EL (cell line): ENCODE results near the gene MALSU1.

Experiments used
- DNase-seq: peaks from one replicate; pipeline ENCODE4 v3.0.0-alpha.2; 2016

The MALSU1 gene

DNA sequence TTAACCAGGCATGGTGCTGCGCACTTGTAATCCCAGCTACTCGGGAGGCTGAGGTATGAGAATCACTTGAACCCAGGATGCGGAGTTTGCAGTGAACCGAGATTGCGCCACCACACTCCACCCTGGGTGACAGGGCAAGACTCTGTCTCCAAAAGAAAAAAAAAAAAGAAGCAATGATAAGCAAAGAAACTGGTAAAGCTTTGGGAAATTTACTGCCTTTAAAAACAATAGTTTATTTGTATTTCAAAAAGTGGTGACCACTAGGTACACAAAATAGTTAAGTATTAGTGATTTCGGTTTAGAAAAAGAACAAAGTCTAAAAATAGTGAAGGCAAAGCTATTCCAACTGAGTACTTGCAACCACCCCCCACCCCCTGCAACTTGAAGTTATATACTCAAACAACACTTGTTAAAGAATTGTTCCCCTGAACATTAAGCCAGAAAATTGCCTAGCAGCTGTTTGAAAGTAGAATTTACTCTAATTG, 37.7 kb downstream of the MALSU1 start:
- no peak for DNase-seq

DNA sequence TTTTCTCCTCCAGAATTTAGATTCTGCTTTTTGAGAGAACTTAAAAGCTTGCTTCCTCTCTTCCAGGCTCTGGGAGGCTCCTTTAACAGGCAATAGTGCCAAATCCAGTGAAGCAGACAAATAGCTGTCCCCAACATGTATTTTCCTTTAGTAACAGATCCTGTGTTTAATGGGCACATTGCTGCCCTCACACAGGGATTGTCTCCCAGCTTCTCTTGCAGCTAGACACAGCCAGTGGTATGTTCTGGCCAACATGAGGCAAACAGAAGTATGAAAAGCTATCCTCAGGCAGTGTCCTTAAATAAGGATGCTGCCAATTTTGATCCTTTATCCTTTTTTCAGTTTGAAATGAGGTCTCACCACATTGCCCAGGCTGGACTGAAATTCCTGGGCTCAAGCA, 38.2 kb downstream of the MALSU1 start:
- DNase-seq, result no peak

GRCh38 chr7:23338439-23338838, 39.3 kb downstream of the MALSU1 start:
- no peak for DNase-seq

- no peak for DNase-seq
Measured at GRCh38 chr7:23338863-23339262, 39.7 kb downstream of the MALSU1 start.

DNA sequence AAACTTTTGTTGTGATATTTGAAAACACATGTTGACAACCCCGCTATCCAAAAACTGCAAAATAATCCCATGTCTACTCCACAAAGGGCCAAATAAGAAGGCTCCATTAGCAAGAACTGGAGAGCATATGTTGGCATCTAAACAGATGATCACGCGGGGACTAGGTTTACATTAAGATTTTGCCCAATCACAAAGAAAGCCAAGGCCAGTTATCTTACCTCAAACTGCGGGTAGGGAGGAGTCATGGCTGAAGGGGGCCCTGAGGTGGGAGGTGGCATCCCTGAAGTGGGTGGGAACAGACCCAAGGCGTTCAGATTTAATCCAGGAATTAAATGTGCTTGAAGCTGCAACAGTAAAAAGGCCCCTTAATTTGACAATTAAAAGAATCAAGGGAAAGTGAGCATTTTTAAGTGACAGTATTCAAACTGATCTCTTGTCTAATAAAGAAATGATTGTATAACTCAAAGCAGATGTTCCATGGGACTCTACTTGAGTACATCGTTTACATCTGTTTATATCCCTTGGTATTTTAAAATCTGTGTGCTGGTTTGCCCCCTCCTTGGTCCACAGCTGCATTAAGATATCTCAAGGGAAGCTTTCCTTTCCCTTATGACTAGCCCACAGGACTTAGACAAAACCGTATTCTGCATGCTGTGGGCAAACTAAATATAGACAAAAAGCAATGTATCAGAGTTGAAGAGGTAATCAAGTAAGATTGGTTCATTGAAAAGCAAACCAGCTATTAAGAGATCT, 42.9 kb downstream of the MALSU1 start:
- DNase-seq, result no peak

DNA sequence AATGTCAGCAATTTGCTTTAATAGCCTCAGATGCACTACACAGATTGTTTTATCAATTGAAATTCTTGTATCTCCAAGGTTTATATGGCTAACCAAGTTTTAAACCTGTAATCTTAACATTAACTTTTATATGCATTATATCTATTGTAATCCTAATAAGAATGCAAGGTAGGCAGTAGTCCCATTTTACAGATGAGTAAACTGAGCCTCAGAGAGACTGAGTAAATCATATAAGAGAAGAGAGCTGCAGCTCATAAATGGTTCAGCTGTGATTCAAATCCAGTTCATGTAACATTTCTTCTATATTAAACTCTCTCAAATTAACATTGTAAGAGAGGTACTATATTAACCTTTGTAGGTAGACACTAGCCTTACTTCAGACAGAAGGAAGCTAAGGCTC, 44.0 kb downstream of the MALSU1 start:
- no peak for DNase-seq

DNA sequence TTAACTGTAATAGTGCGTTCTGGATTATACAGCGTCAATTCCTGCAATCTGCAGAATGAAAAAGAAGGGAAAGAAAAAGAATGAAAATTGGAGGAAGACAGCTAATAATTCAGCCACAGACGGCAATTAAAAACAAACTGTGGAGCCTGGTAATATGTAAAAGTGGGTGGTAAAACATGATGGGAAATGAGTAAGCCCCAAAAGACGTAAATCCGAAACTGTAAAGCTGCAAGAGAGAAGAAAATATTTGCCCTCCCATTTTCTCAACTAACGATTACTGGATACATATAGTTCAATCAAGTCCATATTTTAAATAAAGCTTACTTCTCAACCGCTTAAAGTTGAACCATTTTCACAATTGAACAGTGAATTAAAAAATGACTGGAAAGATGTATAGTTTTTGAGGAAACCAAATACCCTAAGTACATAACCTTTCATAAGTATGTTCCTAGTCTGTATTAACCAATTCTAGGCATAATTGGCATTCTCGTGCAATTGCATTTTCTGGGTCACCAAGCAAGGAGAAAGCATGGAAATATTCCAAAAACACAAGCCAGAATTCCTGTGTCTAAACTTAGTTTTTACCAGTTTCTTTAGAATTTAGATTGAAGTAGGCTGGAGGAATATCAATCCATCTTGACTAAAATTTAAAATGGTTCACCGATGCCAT, 44.8 kb downstream of the MALSU1 start:
- peak; percentile 39 for DNase-seq

DNA sequence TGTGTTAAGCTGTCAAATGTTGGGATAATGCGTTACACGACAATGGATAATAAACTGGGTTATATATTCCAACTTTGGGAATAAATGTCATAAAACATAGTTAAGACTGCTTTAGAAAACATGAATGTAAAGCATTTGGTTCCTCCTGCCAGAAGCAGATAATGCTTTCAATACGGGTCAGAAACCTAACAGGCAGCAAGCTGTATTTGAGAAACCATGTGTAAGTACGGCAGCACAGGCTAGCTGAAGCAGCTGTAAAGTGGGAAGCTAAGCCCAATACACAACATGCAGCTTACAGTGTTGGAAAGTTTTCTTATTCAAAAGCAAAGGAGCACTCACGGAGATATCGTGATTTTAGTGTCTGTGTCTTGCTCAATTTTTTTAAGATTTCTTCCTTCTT, 46.5 kb downstream of the MALSU1 start:
- no peak for DNase-seq

GRCh38 chr7:23346316-23346715, 47.2 kb downstream of the MALSU1 start:
- no peak for DNase-seq

DNA sequence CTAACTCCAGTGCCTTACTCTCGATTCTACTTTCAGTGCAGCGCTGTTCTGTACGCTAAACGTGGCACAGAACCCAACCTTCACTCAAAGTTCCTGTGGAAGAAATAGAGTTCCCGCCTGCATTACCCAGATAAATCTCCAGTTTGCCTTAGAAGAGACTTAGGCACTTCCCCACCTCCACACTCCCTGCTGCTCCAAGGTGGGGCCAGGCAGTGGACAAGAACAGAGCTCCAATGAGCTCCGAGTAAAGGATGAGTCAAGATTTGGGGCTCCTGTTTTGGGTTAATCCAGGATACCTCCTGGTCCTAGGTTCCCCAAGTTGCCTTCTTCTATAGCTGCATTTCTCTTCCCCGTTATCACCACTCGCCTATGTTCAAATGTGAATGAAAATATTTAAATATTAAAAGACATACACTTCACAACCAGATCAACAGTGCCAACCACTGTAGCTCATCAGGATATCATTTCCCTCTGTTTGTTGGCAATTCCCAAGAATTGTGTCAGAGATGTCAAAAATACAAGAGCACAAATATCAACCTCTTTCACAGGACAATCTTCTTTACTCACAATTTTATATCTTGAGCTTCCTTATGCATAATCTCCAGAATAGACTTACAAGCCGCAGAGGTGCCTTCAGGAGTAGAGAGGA, 48.0 kb downstream of the MALSU1 start:
- DNase-seq, result peak; percentile 30

DNA sequence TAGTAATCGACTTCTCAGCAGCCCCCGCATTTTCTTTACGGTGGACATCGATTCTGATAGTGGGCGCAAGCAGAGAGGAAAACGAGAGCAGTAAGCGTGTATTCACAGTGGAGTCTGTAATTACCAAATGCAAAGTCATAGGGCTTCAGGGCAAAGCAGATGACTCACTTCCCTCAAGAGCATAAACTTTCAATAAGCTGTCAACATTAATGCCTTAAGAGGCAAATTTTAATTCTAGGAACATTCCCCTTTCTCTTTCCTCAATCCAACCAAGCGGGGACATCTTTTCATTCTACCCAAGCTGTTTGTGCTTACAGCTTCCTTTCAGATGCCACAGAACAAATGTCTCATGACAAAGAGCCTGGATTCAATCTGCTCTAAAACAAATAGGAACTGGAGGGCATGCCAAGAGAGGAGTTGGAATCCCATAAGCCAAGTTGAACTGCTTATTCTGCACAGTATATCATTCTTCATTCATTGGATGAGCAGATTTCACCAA, 48.6 kb downstream of the MALSU1 start:
- DNase-seq, result peak; percentile 93

DNA sequence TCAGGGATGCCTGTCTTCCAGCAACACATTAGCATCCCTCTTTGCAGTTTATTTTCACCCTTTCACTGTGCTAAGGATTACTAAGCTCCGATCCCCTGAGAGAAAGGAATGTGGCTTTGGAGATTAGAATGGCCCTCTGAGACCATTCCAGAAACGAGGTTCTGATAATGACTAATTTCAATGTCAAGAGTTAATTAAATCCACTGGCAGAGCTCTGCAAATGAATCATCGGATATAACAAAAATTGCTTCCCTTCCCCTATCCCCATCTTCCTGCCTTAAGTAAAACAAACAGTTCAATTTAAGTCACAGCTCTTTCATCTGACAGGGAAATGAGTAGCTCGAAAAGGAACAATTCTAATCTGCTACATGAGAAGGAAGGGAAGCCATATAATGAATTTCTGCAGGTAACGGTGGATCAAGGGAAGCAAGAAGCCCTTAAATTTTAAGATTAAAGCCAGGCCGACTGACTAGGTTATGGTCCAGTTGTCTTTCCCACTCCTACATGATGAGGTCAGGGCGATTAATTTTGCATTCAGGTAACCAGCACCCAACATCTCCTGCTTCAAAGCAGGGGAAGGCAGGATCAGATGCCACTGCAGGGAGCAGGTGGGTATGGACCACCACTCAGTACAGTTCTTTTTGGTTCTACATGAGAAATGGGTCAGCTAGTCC, 50.5 kb downstream of the MALSU1 start:
- DNase-seq, result peak; percentile 93

DNA sequence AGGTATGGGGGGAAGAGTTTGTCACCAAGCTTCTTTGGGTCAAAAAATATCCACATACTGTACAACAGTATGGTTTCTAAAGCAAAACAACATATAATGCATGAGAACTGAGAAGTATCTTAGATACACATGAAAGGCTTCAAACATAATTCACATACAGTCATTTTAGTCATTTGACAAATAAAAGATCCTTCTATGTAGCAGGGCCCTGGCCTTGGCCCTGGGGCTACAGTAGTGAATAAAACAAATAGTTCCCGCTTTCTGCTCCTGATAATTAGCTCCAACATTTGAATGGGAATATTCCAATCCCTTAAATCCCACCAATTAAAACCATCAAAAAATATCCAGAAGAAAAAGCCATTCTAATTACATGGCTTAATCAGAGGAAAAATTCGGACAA, 51.3 kb downstream of the MALSU1 start:
- no peak for DNase-seq

GRCh38 chr7:23353172-23353571, 54.0 kb downstream of the MALSU1 start:
- no peak for DNase-seq

GRCh38 chr7:23356168-23356567, 57.0 kb downstream of the MALSU1 start:
- no peak for DNase-seq

- DNase-seq, result peak; percentile 33
Measured at GRCh38 chr7:23356726-23357125, 57.6 kb downstream of the MALSU1 start.

DNA sequence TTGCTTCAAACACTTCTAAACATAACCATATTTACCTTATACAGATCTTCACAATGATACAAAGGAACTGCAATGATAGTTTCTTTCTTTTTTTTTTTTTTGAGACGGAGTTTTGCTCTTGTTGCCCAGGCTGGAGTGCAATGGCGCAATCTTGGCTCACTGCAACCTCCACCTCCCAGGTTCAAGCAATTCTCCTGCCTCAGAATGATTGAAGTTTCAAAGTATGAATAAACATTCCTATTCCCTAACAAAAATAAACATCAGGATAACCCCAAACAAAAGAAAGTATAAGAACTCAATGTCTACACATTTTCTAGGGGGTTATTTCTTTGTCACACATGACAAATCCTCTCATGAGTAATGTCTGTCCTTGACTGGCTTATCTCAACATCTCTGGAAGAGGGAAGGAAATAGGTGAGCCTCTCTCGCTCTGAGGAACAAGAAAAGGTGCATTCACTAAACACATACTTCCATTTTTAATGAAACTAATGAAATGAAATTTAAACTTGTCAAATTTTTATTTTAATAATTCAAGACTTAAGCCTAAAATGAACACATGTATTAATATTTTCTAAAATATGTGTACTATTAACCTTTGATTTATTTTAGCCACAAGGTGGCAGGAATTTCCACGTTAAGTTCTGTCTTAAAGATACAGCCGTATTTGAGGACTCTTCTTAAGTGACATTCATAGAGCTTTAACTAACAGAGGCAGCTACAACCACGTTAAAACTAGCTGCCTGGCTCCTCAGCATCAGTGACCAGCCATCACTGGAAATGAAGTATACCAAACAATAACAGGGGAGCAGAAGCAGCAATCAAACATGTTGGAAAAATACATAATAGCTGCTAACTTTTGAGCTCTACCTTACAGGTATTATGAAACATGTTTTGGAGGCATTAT, 58.3 kb downstream of the MALSU1 start:
- peak; percentile 48 for DNase-seq

DNA sequence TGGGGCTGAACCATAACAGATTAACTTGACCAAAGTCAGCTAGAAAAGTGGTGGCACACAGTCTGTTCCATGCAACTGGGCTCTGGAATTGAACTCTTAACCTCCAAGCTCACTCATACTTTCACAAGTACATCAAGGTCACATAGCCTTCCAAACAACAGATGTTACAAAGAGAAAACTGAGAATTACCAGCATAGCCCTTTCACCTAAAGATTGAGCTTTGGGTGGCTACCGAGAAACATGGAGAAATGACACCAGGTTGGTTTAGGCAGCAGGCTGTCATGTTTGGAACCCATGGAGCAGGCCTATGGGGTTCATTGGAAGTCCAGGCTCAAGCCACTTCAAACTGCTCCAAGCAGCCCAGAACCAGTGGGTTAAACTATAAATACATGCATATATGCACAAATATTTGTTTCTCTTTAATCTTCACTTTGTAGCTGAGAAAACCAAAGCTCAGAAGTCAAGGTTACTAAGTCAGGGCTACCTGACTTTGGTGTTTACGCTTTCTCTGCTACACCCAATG, 59.1 kb downstream of the MALSU1 start:
- no peak for DNase-seq
